Left lobe of liver (tissue), 2 donors: ENCODE data around the gene CDC123. TPM values are rescaled to one million over a fixed set of nuclear protein-coding genes. Genes with fewer than 3 reads are reported as not detected.
"Not testable (repeated sequence)": the region's sequence is repeated elsewhere in the genome, so short reads cannot be mapped to it uniquely, and the experiment has no call there.

ENCODE experiments used
- ATAC-seq: fragments of 200-7000 bp; cut with Tn5 transposase; one replicate; pipeline ENCODE4 v1.9.1; 2020; ENCODE audit warnings: mild to moderate bottlenecking, moderate library complexity
- DNase-seq: peaks from one replicate; pipeline ENCODE4 v3.0.0-alpha.2; 2020; ENCODE audit warnings: low spot score
- total RNA-seq: library from RNA; stranded (reverse); gene quantifications from one replicate; pipeline ENCODE4 v1.2.1, GENCODE V29; 2021
- donor health status: DM: no; HTN: no; CAD: no; lungs with moderate emphysema.
- donor health status: DM: no; HTN: yes; CAD: no.

CDC123 gene, protein sequence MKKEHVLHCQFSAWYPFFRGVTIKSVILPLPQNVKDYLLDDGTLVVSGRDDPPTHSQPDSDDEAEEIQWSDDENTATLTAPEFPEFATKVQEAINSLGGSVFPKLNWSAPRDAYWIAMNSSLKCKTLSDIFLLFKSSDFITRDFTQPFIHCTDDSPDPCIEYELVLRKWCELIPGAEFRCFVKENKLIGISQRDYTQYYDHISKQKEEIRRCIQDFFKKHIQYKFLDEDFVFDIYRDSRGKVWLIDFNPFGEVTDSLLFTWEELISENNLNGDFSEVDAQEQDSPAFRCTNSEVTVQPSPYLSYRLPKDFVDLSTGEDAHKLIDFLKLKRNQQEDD
- total RNA-seq, result 23.9 TPM

DNA sequence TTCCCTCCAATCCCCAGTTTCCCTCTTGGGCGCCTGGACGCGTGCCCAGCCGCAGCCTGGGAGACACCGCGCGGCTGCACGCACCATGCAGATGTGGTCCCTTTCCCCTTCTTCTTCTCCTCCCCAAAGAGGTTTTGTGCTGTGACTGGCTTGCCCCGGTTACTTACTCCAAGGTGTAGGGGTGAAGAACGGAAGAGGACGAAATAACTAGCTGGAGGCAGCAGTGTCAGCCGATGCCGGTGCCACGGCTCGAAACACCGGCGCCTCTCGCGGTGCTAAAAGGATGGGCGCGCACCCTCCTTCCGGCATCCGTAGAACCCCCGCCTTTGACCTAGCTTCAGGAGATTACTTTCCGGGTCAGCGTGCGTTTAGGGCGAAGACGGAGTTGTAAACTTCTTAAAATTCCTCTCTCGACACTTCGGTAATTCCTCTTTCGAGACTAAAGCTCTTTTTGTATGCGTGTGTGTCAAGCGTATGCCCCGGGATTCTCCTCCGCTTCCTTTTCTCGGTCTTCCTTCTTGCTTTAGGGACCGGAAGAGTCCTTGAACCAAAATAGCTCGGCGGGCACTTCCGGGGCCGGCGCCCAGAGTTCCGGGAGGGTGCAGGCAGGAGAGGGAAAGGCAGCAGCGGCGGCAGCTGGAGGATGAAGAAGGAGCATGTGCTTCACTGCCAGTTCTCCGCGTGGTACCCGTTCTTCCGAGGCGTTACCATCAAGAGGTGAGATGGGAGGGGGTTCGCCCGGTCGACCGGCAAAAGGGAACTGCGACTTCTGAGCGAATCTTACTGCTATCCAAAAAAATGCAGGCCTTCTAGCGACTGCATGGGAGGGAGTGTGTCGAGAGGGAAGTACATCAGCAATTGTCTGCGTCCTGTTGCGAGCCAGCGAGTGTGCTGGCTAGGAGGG is at the start of gene CDC123, which contains the start of gene NUDT5:
Gene CDC123 (plus strand): TSS at position 586 of the 904 bp plus-strand sequence. CDS start 58 bp downstream, at position 644.
Gene NUDT5 (minus strand): TSS at position 289 of the 904 bp plus-strand sequence. CDS start 9,600 bp downstream, outside the sequence.
- DNase-seq, result peak; percentile 88
- peak; percentile 82 for ATAC-seq

DNA sequence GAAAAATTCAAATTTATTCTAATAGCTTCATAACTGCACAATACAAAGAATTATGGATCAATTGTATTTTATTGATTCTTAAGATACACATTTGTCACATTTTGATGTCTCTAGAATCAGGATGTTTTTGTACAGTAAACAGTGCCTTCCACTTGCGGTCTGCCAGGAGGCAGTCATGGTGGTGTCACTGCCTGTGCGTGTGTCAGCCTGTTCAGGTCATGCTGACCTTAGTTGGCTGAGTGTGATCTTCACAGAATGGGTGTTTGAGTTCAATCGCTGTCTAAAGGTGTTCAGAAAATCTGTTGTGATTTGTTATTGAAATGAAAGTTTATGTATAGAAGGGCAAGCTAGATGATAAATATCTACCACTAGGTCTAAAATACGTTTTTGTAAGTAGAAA is 45.8 kb upstream of the CDC123 start:
- DNase-seq, result no peak
- peak; percentile 82 for ATAC-seq

DNA sequence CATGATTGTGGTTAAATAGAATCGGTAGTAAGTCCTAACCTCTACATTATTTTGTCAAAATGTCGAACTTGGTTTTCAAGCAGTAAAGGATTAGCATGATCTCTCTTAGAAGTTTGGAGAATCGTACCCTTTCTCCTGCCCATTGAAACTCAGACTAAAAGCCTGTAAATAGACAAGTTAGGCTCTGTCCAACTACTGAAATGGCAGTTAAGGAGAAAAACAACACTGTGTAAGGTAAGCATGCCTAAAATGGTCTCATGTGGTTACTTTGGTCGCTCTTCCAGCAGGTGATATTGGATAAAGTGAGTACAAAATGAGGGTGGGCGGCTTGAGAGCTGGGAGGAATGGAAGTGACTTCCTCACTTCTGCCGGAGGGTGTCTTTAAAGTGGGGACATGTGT is 41.5 kb upstream of the CDC123 start:
- ATAC-seq (no peak), DNase-seq (no peak)

DNA sequence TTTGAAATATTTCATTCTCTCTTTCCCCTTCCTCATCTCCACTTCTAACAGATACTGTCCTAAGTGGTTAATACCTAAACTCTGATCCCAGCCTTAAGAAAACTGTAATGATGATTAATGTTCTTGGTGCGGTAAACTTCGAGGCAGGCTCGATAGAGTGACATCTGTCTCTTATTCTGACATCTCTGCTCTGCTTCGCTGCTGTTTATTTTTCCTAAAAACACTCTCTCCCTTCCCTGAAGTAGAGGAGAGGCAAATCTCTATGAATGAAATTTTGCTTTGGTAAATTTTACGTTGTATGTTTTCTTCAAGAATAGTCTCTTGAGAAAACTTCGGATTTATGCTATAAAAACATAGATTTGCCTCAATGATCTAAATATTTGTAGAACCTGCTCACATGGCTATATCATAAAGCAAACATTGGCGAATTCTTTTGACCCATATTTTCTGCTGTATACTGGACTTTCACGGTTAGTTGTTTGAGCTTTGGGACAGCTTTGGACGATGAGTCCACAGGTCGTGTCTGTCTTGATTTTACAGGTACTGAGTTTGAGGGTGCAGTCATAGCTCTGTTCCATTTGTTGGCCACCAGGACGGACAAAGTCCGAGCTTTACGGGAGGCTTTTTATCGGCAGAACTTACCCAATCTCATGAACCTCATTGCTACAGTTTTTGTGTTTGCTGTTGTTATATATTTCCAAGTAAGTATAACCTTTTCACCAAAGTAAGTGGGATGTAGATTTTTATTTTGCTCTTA is 39.4 kb upstream of the CDC123 start:
- ATAC-seq, result peak; percentile 92
- DNase-seq, result peak; percentile 84

DNA sequence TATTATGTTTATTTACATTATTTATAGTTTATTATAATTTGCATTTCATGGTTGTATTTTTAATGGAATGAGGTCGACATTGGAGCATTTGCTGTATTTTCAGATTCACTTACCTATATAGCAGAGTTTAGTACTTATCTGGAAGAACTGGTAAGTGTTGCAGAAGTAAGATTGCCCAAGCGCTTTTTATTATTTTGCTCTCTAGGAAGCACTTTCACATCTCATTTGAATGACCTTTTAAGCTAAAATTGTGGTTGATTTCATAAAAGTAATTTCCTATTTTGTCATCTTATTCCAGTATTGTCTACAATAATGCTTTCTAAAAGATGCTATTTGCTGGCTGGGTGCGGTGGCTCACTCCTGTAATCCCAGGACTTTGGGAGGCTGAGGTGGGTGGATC is 37.9 kb upstream of the CDC123 start:
- ATAC-seq (no peak), DNase-seq (no peak)

DNA sequence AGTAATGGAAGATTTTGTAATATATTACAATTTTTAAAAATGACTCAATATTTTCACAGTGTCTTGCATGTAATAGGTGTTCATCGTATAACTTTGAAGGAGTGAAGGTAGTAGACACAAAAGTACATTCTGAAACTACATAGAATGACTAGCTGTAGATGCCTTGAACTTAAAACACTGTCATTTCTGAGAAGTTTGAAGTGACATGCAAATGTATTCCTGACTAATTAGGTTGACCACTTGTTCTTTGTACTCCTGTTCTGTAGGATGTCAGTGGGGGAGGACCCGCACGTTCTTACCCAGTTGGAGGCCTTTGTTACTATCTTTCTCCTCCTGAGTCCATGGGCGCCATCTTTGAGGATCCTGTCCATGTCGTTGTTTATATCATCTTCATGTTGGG is 35.3 kb upstream of the CDC123 start:
- DNase-seq (no peak), ATAC-seq (no peak)

DNA sequence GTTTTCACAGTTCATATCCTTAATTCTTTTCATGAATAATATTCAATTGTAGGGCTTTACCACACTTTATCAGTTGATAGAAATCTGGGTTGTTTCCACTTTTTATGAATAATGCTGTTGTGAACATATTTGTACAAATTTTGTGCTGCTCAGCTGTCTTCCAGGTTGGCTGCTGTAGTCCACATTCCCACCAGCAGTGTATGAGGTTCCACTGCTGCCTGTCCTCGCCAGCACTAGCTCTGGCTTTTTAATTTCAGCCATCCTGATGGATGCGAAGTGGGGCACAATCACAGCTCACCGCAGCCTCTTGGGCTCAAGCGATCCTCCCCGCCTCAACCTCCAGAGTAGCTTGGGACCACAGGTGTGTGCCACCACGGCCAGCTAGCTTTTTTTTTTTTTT is 33.1 kb upstream of the CDC123 start:
- ATAC-seq (no peak), DNase-seq (no peak)

DNA sequence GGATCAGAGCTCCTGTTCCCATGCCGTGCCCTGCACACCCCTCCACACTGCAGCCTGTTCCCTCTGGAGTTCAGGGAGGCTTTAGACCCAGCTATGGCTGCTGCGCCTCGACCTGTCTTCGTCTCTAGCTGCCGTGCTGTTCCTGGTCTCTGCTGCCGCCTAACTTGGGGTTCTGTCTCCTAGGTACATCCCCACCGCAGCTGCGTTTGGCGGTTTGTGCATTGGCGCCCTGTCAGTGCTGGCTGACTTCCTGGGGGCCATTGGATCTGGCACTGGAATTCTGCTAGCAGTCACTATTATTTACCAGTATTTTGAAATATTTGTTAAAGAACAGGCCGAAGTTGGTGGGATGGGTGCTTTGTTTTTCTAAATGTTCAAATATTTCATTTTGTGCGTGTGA is 31.9 kb upstream of the CDC123 start:
- peak; percentile 89 for ATAC-seq
- peak; percentile 88 for DNase-seq

DNA sequence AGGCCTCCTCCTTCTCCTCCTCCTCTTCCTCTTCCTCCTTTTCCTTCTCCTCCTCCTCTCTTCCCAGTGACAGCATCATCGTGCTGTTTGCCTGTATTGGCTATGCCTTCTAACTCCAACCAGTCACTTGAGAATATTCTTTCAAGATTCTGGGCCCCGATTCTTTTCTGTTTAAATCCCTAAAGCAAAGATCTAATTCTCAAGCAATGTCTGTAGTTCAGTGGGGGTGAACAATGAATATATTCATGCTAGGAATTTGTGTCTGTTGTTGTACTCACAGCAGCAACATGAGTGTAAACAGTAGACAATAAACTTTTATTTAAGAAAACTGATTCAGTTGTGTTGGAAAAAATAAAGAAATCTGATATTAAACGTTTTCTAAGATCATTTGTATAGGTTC is 31.0 kb upstream of the CDC123 start:
- DNase-seq, result no peak
- ATAC-seq, result no peak

DNA sequence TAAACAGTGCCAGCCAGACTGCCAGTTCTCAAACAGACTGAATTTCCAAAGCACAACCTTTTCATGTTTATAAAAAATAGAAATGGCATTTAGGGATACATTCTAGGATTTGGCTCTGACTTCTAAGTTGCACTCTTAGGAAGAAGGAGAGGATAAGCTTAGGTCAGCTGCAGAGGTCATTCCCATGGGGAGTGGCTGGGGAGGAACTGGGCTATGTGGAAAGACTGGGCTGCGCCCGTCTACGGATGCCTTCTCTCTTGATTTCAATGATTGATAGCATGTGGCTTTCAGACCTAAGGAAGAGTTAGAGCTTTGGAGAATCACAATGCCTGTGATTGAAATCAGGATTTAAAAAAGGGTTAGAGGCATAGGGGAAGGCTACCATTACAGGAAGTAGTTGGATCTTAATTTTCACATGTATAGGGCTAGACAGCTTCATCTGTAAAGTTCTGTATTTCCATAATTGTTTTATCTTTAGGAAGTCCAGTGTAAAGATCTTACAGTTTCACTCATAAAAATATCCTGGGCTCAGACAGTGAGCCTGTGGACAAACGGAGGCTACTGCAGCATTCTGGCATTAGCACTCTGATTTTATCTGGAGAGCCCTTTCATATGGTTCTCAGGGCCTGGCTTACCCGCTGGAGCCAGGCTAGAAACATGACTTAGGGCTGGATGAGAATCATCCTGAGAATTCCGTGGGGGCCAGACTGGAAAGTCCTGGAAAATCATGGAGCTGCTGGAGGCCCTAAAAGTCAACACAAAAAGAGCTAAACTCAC is 29.8 kb upstream of the CDC123 start:
- no peak for DNase-seq
- ATAC-seq, result peak; percentile 50

DNA sequence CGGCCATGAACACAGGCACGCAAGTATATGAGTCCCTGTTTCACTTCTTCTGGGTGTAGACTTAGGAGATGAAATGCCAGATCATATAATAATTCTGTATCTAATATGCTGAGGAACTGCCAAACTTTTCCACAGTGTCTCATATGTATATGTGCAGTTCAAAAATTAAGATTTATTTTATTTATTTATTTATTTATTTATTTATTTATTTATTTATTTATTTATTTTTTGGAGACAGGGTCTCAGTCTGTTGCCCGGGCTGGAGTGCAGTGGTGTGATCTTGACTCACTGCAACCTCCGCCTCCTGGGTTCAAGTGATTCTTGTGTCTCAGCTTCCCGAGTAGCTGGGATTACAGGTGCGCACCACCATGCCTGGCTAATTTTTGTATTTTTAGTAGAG is 24.5 kb upstream of the CDC123 start:
- not testable (repeated sequence) for ATAC-seq, DNase-seq

DNA sequence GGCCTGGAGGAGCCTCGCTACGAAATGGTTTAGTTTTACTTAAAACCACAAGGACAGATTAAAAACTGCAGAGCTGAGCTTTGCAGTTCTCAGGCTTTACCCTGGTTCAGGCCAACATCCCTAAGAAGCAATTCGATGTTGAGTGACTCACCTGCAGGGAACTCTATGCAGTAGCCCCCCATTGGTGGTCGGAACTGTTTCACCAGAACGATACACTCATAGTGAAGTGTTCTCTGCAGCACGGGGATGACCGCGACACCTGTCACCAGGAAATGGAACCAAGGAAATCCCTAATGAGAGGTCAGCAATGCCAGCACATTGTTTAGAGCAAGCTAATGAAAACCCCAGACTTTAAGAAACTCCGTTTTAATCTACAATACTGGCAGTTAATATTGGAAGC is 18.3 kb upstream of the CDC123 start:
- DNase-seq, result no peak
- ATAC-seq, result no peak

DNA sequence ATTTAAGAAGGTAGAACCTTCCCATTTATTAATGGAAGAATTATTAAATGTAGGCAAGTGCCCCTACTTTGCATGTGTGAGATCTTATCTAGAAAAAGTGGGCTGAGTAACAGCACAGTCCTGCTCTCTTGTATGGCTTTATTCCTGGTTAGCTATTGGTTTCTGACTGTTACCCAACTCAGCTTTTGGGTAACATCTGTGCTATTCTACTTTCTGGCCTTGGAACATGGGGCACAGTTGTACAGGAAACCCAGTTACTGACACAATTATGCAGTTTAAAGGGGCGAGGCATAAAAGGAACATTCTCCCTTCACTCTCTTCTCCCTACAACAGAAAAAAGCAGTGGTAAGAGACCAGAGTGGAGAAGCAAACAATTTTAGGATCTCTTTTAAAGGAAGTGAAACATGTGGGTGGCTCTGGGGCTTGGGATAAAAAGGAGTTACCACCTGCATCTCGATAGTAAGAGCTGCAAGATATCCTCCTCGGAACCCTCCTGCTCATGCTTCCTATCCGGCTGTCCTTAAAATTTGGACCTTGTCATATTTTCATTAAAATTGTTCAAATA is 16.3 kb upstream of the CDC123 start:
- no peak for DNase-seq
- peak; percentile 18 for ATAC-seq

DNA sequence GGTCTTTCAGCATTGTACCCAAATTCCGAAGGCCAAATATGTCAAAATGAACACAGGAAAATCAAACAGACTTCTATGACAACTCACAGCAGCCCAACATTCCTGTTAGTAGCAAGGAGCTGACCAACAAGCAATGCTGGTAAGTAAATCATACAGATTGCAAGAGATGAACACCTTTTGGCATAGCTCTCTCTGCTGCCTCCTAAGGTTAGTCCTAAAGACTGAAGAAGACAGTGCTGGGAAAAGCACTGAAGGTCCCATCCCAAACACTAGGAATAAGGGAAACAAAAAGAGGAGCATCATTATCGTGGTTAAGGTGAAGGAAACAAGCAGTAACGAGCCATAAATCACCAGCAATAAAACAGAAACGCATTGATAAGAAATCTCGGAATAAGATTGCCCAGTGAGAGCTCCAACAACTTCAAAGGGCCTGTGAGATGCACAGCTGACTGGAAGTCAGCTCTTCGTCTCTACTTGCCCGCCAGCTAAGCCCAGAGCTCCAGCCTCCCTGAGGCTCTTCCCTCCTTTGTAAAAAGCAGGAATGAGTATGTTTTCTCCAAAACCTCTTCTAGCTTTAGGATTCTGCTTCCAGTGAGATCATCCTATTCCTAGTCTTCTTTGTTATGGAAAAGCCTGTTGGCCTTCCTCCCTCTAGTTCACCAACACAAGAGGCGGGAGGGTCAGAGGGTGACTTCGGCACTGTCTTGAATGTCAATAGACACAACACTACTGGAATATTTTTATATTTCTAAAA is 15.6 kb upstream of the CDC123 start:
- ATAC-seq, result no peak
- DNase-seq, result no peak

DNA sequence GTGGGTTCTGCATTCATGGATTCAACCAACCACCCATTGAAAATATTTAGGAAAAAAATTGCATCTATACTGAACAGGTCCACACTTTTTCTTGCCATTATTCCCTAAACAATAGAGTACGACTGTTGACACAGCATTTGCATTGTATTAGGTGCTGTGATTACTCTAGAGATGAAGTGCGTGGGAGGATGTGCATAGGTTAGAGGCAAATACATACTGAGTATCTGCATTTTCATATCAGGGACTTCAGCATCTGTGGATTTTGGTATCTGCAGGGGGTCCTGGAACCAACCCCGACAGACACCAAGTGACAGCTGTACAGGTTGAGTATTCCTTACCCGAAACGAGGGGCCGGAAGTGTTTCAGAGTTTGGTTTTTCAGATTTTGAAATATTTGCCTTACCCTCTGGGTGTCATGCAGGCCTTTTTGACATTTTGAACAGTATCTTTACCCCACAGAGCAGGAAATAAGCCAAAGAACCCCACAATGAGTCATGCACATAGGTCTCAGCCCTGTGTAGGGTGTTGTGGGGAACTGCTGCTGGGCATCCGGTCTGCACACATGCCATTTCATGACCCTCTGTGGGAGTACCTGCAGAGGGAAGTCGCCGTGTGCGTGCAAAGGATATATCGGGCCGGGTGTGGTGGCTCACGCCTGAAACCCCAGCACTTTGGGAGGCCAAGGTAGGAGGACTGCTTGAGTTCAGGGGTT is 14.8 kb upstream of the CDC123 start:
- no peak for DNase-seq

DNA sequence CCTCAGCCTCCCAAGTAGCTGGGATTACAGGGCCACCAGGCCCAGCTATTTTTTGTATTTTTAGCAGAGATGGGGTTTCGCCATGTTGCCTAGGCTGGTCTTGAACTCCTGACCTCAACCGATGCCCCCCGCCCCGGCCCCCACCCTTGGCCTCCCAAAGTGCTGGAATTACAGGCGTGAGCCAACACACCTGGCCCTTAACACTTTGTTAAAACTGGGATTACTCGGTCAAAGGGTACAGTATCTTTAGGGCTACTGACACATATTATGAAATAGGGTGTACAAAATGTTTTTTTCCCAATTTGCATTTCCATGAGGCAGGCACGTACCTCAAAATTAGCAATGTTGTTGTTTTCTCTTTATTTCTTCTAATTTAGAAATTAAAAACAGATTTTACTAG is 11.8 kb upstream of the CDC123 start:
- DNase-seq, result peak; percentile 51
- peak; percentile 77 for ATAC-seq

More for the DNA sequence above, 14.8 kb upstream of the CDC123 start:
- ATAC-seq, result no peak

DNA sequence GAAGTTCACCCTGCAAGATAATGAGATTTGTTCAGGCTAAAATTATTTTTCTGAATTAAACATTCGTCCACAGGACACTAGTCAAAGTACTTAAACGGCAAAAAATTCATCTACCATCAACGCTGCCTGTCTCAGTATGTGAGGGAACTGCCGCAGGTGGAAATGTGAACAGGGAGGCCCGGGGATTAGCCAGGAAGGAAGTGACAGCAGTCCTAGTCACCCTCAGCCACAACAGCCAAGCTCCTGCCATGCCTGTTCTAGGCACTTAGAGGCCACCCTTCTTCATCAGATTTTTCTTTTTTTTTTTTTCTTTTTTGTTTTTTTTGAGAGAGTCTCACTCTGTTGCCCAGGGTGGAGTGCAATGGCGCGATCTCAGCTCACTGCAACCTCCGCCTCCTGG is 9.7 kb upstream of the CDC123 start:
- no peak for DNase-seq
- no peak for ATAC-seq

DNA sequence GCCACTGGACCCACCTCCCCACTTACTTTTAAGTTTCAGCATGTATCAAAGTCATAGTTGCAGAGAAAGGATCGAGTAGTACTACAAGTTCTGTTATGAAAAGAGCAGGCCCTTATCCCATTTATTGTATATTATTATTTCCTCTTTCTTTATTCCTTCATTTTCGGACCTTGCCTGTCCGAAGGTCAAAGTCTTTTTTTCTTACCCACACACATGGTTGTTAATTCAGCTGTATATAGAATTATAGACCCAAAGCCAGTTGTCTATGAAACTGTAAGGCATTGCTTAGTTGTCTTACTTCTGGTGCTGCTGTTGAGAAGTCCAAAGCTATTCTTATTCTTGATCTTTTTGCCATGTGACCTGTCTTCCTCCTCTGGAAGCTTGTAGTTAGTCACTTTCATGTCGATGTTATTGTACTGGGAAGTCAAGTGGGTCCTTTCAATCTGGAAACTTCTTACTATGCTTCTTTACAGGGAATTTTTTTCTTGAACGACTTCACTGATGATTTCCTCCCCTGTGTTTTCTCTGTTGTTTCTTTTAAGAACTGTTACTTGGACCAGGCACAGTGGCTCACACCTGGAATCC is 8.6 kb upstream of the CDC123 start:
- DNase-seq, result no peak
- ATAC-seq, result no peak
